ENCODE results near the gene MFAP3.

GRCh38 chr5:154055201-154055600, 16.4 kb downstream of the MFAP3 start:
- TF ChIP-seq CTCF (IDR thresholded peaks at IDR 0.05) = no peak
- TF ChIP-seq POLR2A (IDR thresholded peaks at IDR 0.05) = no peak
- TF ChIP-seq POLR2AphosphoS5 (IDR thresholded peaks at IDR 0.05) = no peak
